B cell (primary cell): ENCODE data around the gene ITPKC. TPM values are rescaled to one million over a fixed set of nuclear protein-coding genes. Genes with fewer than 3 reads are reported as not detected.

Source experiments
- ATAC-seq: fragments of 200-7000 bp; cut with Tn5 transposase; one replicate; pipeline ENCODE4 v1.10.0; 2021; ENCODE audit warnings: low read depth, mild to moderate bottlenecking, moderate number of reproducible peaks, moderate library complexity
- CTCF ChIA-PET: fragments of 350-600 bp; sonication (Branson Sonifier 250); formaldehyde crosslinking; loops from one replicate; lab custom pipeline; 2021; ENCODE audit warnings: antibody characterized with exemption, inconsistent platforms; lab: Charles Lee
- POLR2A ChIA-PET: fragments of 350-600 bp; sonication (Branson Sonifier 250); formaldehyde crosslinking; loops from one replicate; lab custom pipeline; 2021; ENCODE audit warnings: antibody characterized with exemption; lab: Charles Lee
- DNase-seq: peaks from one replicate; pipeline ENCODE4 v3.0.0; 2013
- H2AFZ ChIP-seq: 2 replicates; pipeline ENCODE4 v1.6.1; 2012; ENCODE audit warnings: mild to moderate bottlenecking, low read depth, low read length; ENCODE audit not compliant: insufficient read depth, poor library complexity, severe bottlenecking
- H3K27ac ChIP-seq, 2 donors: 1 replicate in 1 of 2; 2 replicates in 1 of 2; pipeline ENCODE4 v1.5.1; 2012 to 2013; ENCODE audit warnings: low read length in 2 of 2, mild to moderate bottlenecking in 2 of 2, moderate library complexity in 1 of 2
- H3K27me3 ChIP-seq, 4 experiments: fragments of 200-600 bp in 1 of 4; sonication (generic) in 1 of 4; replicated peaks in 1 of 4; 1 replicate in 2 of 4; 2 replicates in 2 of 4; pipeline versions ENCODE4 v1.6.1 to v1.7.0; 2013 to 2016; ENCODE audit warnings: low read length in 3 of 4, mild to moderate bottlenecking in 2 of 4, mixed read lengths in 1 of 4, moderate library complexity in 1 of 4; ENCODE audit not compliant: insufficient read depth in 4 of 4, control insufficient read depth in 3 of 4; ENCODE audit errors: control extremely low read depth in 1 of 4
- H3K36me3 ChIP-seq, 2 experiments: replicated peaks in 1 of 2; 1 replicate in 1 of 2; 2 replicates in 1 of 2; pipeline versions ENCODE4 v1.6.1 to v1.7.1; 2013; ENCODE audit warnings: low read length in 1 of 2; ENCODE audit not compliant: insufficient read depth in 2 of 2, control insufficient read depth in 1 of 2; ENCODE audit errors: control extremely low read depth in 1 of 2, extremely low read depth in 1 of 2
- H3K4me1 ChIP-seq, 2 donors: fragments of 200-600 bp in 1 of 2; sonication (generic) in 1 of 2; 1 replicate in 1 of 2; 2 replicates in 1 of 2; pipeline versions ENCODE4 v1.5.1 to v1.6.1; 2013 to 2017; ENCODE audit warnings: low read length in 2 of 2; ENCODE audit not compliant: control insufficient read depth in 2 of 2, insufficient read depth in 2 of 2
- H3K4me2 ChIP-seq: replicated peaks from 2 replicates; pipeline ENCODE3; 2012; ENCODE audit warnings: mild to moderate bottlenecking, low read depth, low read length; ENCODE audit not compliant: poor library complexity, severe bottlenecking
- H3K4me3 ChIP-seq, 5 experiments: fragments of 200-600 bp in 1 of 5; sonication (generic) in 1 of 5; 1 replicate in 3 of 5; 2 replicates in 2 of 5; pipeline versions ENCODE4 v1.5.1 to v1.7.0; 2011 to 2016; ENCODE audit warnings: low read length in 4 of 5, mild to moderate bottlenecking in 4 of 5, low read depth in 2 of 5, control low read depth in 1 of 5, moderate library complexity in 1 of 5; ENCODE audit not compliant: insufficient read depth in 1 of 5; ENCODE audit errors: control extremely low read depth in 1 of 5, extremely low read depth in 1 of 5
- H3K79me2 ChIP-seq: fragments of 200-600 bp; sonication (generic); one replicate; pipeline ENCODE4 v1.6.0; 2016; ENCODE audit warnings: low read length; ENCODE audit not compliant: control insufficient read depth, insufficient read depth
- H3K9ac ChIP-seq: fragments of 200-600 bp; sonication (generic); 2 replicates; pipeline ENCODE4 v1.6.1; 2017; ENCODE audit warnings: mild to moderate bottlenecking, low read length, moderate library complexity
- H3K9me3 ChIP-seq, 3 donors: one replicate each; pipeline versions ENCODE4 v1.6.1 to v1.7.1; 2013; ENCODE audit warnings: low read length in 2 of 3; ENCODE audit not compliant: control insufficient read depth in 2 of 3, insufficient read depth in 1 of 3; ENCODE audit errors: control extremely low read depth in 1 of 3
- H4K20me1 ChIP-seq: 2 replicates; pipeline ENCODE4 v1.6.0; 2012; ENCODE audit warnings: mild to moderate bottlenecking, low read length; ENCODE audit not compliant: insufficient read depth, control insufficient read depth, poor library complexity, severe bottlenecking
- H3K27ac Mint-ChIP-seq: one replicate; pipeline ENCODE4 v1.8.0; 2021; ENCODE audit warnings: mixed read lengths
- H3K27me3 Mint-ChIP-seq: one replicate; pipeline ENCODE4 v1.8.0; 2021; ENCODE audit warnings: mixed read lengths
- H3K4me1 Mint-ChIP-seq: one replicate; pipeline ENCODE4 v1.8.0; 2021; ENCODE audit warnings: mixed read lengths
- H3K4me3 Mint-ChIP-seq: one replicate; pipeline ENCODE4 v1.8.0; 2021; ENCODE audit warnings: mixed read lengths
- H3K9me3 Mint-ChIP-seq: one replicate; pipeline ENCODE4 v1.8.0; 2022; ENCODE audit warnings: mixed read lengths; ENCODE audit not compliant: insufficient read depth
- CTCF ChIP-seq: fragments of 200-600 bp; IDR thresholded peaks from one replicate; pipeline ENCODE4 v1.8.0; 2022; ENCODE audit warnings: antibody characterized with exemption, mild to moderate bottlenecking
- EZH2 ChIP-seq: IDR thresholded peaks from 2 replicates; pipeline ENCODE4 v1.6.1; 2012; ENCODE audit warnings: borderline replicate concordance, low read depth, mild to moderate bottlenecking, moderate library complexity, low read length; ENCODE audit not compliant: insufficient read depth, poor library complexity, severe bottlenecking
- WGBS: methylation state at CpG from one replicate; pipeline ENCODE4 v1.1.5; 2013; ENCODE audit warnings: missing lambda C conversion rate; ENCODE audit not compliant: insufficient coverage; 5-methylcytosine and 5-hydroxymethylcytosine counted together
- intact Hi-C: fragments of 100-400 bp; cut with micrococcal nuclease; formaldehyde crosslinking; loops from one replicate; pipeline ENCODE4 v1.10.0; 2022
- polyA plus RNA-seq: library from polyadenylated mRNA; depleted of rRNA; stranded (reverse); fragments of >200 nt; gene quantifications from 2 replicates; pipeline ENCODE4 v1.2.3, GENCODE V29; 2012
- total RNA-seq, 2 donors: library from RNA; stranded (reverse); fragments of 120-200 nt in 1 of 2; gene quantifications; 1 replicate in 1 of 2; 2 replicates in 1 of 2; pipeline versions ENCODE4 v1.2.3 to v1.2.4, GENCODE V29; 2013 to 2022

ITPKC gene
- total and polyA plus RNA-seq, 2 donors (not counting 1 experiment from before 2014, with no cell fraction given): 8.7 to 16.0 TPM

- Histone ChIP-seq H4K20me1 (no peaks in the 10 kb centered on the region), H3K79me2 (peaks cover 3% of the 10 kb centered on the region), H3K27me3 (no peaks in the 10 kb centered on the region), H3K4me3 (peak within 1 kb of the TSS; percentile 26 to 87 (median 62)), H3K27ac (peak within 1 kb of the TSS; percentile 6 to 28), H3K4me1 (peaks cover 44 to 51% of the 10 kb centered on the region in 2 donors), H2AFZ (peak within 1 kb of the TSS; percentile 85), H3K36me3 (peaks cover 0 to 16% of the 10 kb centered on the region in 2 experiments), H3K9ac (peak within 1 kb of the TSS; percentile 78), H3K9me3 (no peaks in the 10 kb centered on the region), H3K4me2 (peak within 1 kb of the TSS; percentile 100)
- no peaks in the 10 kb centered on the region for H3K9me3 Mint-ChIP-seq
- ATAC-seq (no peak), DNase-seq (no peak)
- intact Hi-C loops: loop anchor here (1.0 kb wide), 4 partner anchors 25 to 88 kb away; partner anchors contain the start of genes ACTMAP and RAB4B
- POLR2A ChIA-PET: interaction anchor here (0.9 to 1.4 kb wide), 3 partner anchors 60 to 88 kb away, joined by 3 to 7 read pairs (median 3); partner anchors contain the start of genes ACTMAP, RAB4B and SNRPA
- TF ChIP-seq CTCF (no peak), EZH2 (no peak)
- peak within 1 kb of the TSS; percentile 97 for H3K4me3 Mint-ChIP-seq
- WGBS: 2% methylated on average over 46 of the region's 50 CpGs
- CTCF ChIA-PET: interaction anchor here (0.6 to 2.0 kb wide), 3 partner anchors 29 to 173 kb away, joined by 3 to 6 read pairs (median 5); no protein-coding TSS in a partner anchor
- H3K27me3 Mint-ChIP-seq: no peaks in the 10 kb centered on the region
- H3K4me1 Mint-ChIP-seq: peaks cover 15% of the 10 kb centered on the region
- H3K27ac Mint-ChIP-seq: peak within 1 kb of the TSS; percentile 88
These were observed 26.7 kb upstream of the ITPKC start, which contains the start of gene NUMBL for GRCh38 chr19:40690050-40690692. NUMBL (minus strand) TSS chr19:40690651; CDS start chr19:40690483, 168 bp downstream.
